Liver (tissue), 3 donors: Measurements from ENCODE around the gene C1orf52.

Source experiments
- CTCF ChIP-seq: fragments of 150-350 bp; IDR thresholded peaks from 2 replicates; pipeline ENCODE4 v1.5.1; 2017; ENCODE audit warnings: improper control_type of control experiment, low read depth, low read length; ENCODE audit not compliant: missing input control
- RAD21 ChIP-seq, 2 donors: IDR thresholded peaks; 2 replicates each; pipeline ENCODE4 v1.6.1; 2016; ENCODE audit warnings: antibody characterized with exemption in 2 of 2, mild to moderate bottlenecking in 2 of 2
- TAF1 ChIP-seq: conservative IDR thresholded peaks from 2 replicates; pipeline ENCODE4 v1.6.1; 2016; ENCODE audit warnings: antibody characterized with exemption, mild to moderate bottlenecking
- YY1 ChIP-seq: IDR thresholded peaks from 2 replicates; pipeline ENCODE4 v1.6.1; 2016; ENCODE audit warnings: antibody characterized with exemption, mild to moderate bottlenecking
- ZBTB33 ChIP-seq: IDR thresholded peaks from 2 replicates; pipeline ENCODE4 v1.6.1; 2016; ENCODE audit warnings: antibody characterized with exemption
- donor health status: healthy.
- donor health status: healthy.

DNA sequence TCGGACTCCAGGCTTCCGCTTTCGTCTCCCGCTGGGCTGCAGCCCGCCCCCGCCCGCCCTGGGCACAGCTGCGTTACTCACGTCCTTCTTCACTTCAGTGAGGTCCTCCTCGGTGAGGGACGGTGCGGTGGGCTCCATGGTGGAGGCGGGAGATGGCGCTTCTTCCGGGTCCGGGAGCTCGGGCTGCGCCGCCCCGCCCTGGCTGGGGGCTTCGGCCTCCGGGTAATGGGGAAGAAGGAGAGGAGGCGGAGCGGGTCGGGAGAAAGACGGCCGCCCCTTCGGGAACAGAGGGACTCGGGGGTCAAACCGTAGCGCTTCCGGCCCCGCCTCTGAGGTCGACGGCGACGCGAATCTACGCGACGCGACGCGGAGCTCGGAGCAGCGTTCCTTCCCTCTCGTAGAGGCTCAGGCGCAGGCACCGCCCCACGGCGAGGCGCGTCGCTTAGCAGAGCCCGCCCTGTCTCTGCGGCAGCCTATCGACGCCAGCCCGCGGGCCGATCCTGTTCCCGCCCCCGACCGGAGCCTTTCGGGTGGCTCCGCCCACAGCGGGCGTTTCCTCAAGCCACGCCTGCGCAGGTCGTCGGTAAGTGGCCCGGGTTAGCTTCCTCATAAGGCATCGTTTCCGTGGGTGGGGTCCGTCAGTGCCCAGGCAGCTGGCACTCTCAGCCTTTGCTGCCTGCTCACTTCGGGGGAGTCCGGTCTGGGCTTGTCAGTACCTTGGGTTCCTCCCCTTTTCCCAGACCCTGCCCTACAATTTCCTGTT, 16.9 kb upstream of the C1orf52 start, which contains the start of gene BCL10:
- TF ChIP-seq RAD21 (IDR thresholded peaks at IDR 0.05) (peak in 1 of 2 donors; percentile 26), CTCF (no peak), TAF1 (peak; percentile 31), YY1 (peak; percentile 87), ZBTB33 (peak; percentile 37)
